HG03558 (cell line): Measurements from ENCODE around the gene SURF2.
"Not testable (repeated sequence)": the region's sequence is repeated elsewhere in the genome, so short reads cannot be mapped to it uniquely, and the experiment has no call there.

ENCODE experiments used
- ATAC-seq: cut with Tn5 transposase; IDR thresholded peaks from one replicate; pipeline ENCODE4 v1.9.1; 2021; ENCODE audit warnings: moderate number of reproducible peaks; ENCODE audit not compliant: unreplicated experiment; ENCODE audit errors: extremely low read depth

Gene SURF2

GRCh38 chr9:133375116-133375723, 18.9 kb downstream of the SURF2 start:
- no peak for ATAC-seq

- ATAC-seq = peak; percentile 60
These were observed 19.6 kb downstream of the SURF2 start, which contains the start of the genes STKLD1 and SURF4 for GRCh38 chr9:133375724-133376654. Gene STKLD1, plus strand, starts transcription at chr9:133376366. Its CDS starts 108 bp downstream, at chr9:133376474. Gene SURF4, minus strand, starts transcription at chr9:133376060. Its CDS starts 91 bp downstream, at chr9:133375969.

GRCh38 chr9:133377280-133377679, 20.9 kb downstream of the SURF2 start:
- not testable (repeated sequence) for ATAC-seq

GRCh38 chr9:133377721-133378216, 21.4 kb downstream of the SURF2 start:
- no peak for ATAC-seq

GRCh38 chr9:133378408-133378962, 22.1 kb downstream of the SURF2 start:
- ATAC-seq = no peak

- ATAC-seq = no peak
These were observed 23.1 kb downstream of the SURF2 start for GRCh38 chr9:133379153-133380086.

GRCh38 chr9:133380734-133381133, 24.4 kb downstream of the SURF2 start:
- ATAC-seq = no peak

GRCh38 chr9:133382507-133383141, 26.3 kb downstream of the SURF2 start:
- ATAC-seq = no peak

GRCh38 chr9:133383438-133383837, 27.1 kb downstream of the SURF2 start:
- ATAC-seq = no peak

GRCh38 chr9:133384736-133385321, 28.5 kb downstream of the SURF2 start:
- ATAC-seq = no peak

GRCh38 chr9:133385452-133385851, 29.1 kb downstream of the SURF2 start:
- ATAC-seq = no peak

GRCh38 chr9:133386338-133386737, 30.0 kb downstream of the SURF2 start:
- ATAC-seq = no peak

- ATAC-seq = no peak
These were observed 31.3 kb downstream of the SURF2 start for GRCh38 chr9:133387680-133388079.

GRCh38 chr9:133389025-133389557, 32.7 kb downstream of the SURF2 start:
- ATAC-seq = no peak

- ATAC-seq = no peak
These were observed 33.2 kb downstream of the SURF2 start for GRCh38 chr9:133389562-133389961.

- no peak for ATAC-seq
These were observed 34.4 kb downstream of the SURF2 start for GRCh38 chr9:133390713-133391112.

- ATAC-seq = not testable (repeated sequence)
These were observed 35.1 kb downstream of the SURF2 start for GRCh38 chr9:133391449-133391848.

GRCh38 chr9:133392308-133392707, 36.0 kb downstream of the SURF2 start:
- not testable (repeated sequence) for ATAC-seq

GRCh38 chr9:133393399-133393798, 37.0 kb downstream of the SURF2 start:
- ATAC-seq = no peak
